Activated gamma-delta T cell treated with anti-CD3 and anti-CD28 coated beads, Interleukin-2, amount 50 U/mL, for 16 hours (primary cell): ENCODE measurements around the gene CARM1.
A peak's percentile ranks its signal among the peaks of the same experiment; 100 is the strongest.
"Not testable (repeated sequence)": the region's sequence is repeated elsewhere in the genome, so short reads cannot be mapped to it uniquely, and the experiment has no call there.

Source experiments
- DNase-seq: peaks from one replicate; pipeline ENCODE4 v3.0.0-alpha.2; 2020; ENCODE audit warnings: low read depth

The CARM1 gene

GRCh38 chr19:10846500-10847202 lies 24.7 kb upstream of the CARM1 start:
- DNase-seq: no peak

GRCh38 chr19:10848230-10848856 lies 23.0 kb upstream of the CARM1 start, which contains the start of gene C19orf38:
TSS of gene C19orf38 (plus strand) at chr19:10848415. CDS start at chr19:10848509, 94 bp downstream.
- no peak for DNase-seq

- no peak for DNase-seq
These were observed 20.7 kb upstream of the CARM1 start for GRCh38 chr19:10850631-10851030.

- DNase-seq: no peak
These were observed 19.1 kb upstream of the CARM1 start for GRCh38 chr19:10852098-10852800.

- DNase-seq: no peak
These were observed 18.4 kb upstream of the CARM1 start for GRCh38 chr19:10852941-10853340.

- no peak for DNase-seq
These were observed 16.8 kb upstream of the CARM1 start for GRCh38 chr19:10854350-10855089.

GRCh38 chr19:10855879-10856522 lies 15.4 kb upstream of the CARM1 start:
- no peak for DNase-seq

- DNase-seq: not testable (repeated sequence)
These were observed 14.5 kb upstream of the CARM1 start for GRCh38 chr19:10856899-10857298.

- peak; percentile 28 for DNase-seq
These were observed 13.0 kb upstream of the CARM1 start for GRCh38 chr19:10858204-10858828.

- DNase-seq: no peak
These were observed 10.2 kb upstream of the CARM1 start for GRCh38 chr19:10861103-10861651.

GRCh38 chr19:10862561-10863106 lies 8.7 kb upstream of the CARM1 start:
- no peak for DNase-seq

- DNase-seq: no peak
These were observed 8.1 kb upstream of the CARM1 start for GRCh38 chr19:10863107-10863717.

- peak; percentile 71 for DNase-seq
These were observed 6.8 kb upstream of the CARM1 start for GRCh38 chr19:10864538-10864899.

GRCh38 chr19:10866495-10866894 lies 4.9 kb upstream of the CARM1 start:
- no peak for DNase-seq

GRCh38 chr19:10868872-10869547 lies 2.3 kb upstream of the CARM1 start:
- no peak for DNase-seq

- DNase-seq: not testable (repeated sequence)
These were observed 1.5 kb upstream of the CARM1 start for GRCh38 chr19:10869872-10870311.

GRCh38 chr19:10870501-10870954 lies 825 bp upstream of the CARM1 start:
- no peak for DNase-seq

GRCh38 chr19:10871711-10872545 lies 575 bp downstream of the CARM1 start:
- DNase-seq: peak; percentile 7
